Kidney (tissue), 22 donors: ENCODE results near the gene FBXO46. TPM values are rescaled to one million over a fixed set of nuclear protein-coding genes. Genes with fewer than 3 reads are reported as not detected.

ENCODE experiments used
- DNase-seq, 5 donors: peaks; one replicate each; pipeline ENCODE4 v3.0.0-alpha.2; 2013 to 2020
- FAIRE-seq: peaks from 2 replicates; lab custom pipeline; 2012; peaks lifted over from hg19 to GRCh38; lab: Jason Lieb, UNC
- H3K27ac ChIP-seq, 2 donors: one replicate each; pipeline ENCODE4 v1.7.0; 2013; ENCODE audit warnings: low read depth in 2 of 2, low read length in 2 of 2, inconsistent platforms in 1 of 2
- H3K27me3 ChIP-seq: one replicate; pipeline ENCODE4 v1.7.1; 2013; ENCODE audit warnings: low read length, inconsistent platforms; ENCODE audit not compliant: control insufficient read depth, insufficient read depth
- H3K36me3 ChIP-seq, 3 donors: one replicate each; pipeline versions ENCODE4 v1.7.0 to v1.7.1; 2013; ENCODE audit warnings: low read length in 3 of 3, control low read depth in 1 of 3, inconsistent platforms in 1 of 3; ENCODE audit not compliant: insufficient read depth in 3 of 3, control insufficient read depth in 2 of 3
- H3K4me1 ChIP-seq, 3 donors: one replicate each; pipeline versions ENCODE4 v1.7.0 to v1.7.1; 2013; ENCODE audit warnings: low read length in 3 of 3, inconsistent platforms in 1 of 3, low read depth in 1 of 3; ENCODE audit not compliant: control insufficient read depth in 2 of 3, insufficient read depth in 2 of 3
- H3K4me3 ChIP-seq, 3 donors: one replicate each; pipeline versions ENCODE4 v1.7.0 to v1.8.1; 2013; ENCODE audit warnings: low read length in 3 of 3, control low read depth in 1 of 3, inconsistent platforms in 1 of 3
- H3K9ac ChIP-seq, 3 donors: one replicate each; pipeline versions ENCODE4 v1.7.0 to v1.7.1; 2013; ENCODE audit warnings: low read length in 3 of 3, control low read depth in 1 of 3, inconsistent platforms in 1 of 3
- H3K9me3 ChIP-seq, 3 donors: one replicate each; pipeline versions ENCODE4 v1.7.0 to v1.7.1; 2013; ENCODE audit warnings: low read length in 3 of 3, control low read depth in 1 of 3, inconsistent platforms in 1 of 3; ENCODE audit not compliant: control insufficient read depth in 2 of 3, insufficient read depth in 1 of 3
- intact Hi-C: fragments of 100-400 bp; cut with DNase I; formaldehyde crosslinking; loops from one replicate; pipeline ENCODE4 v1.11.1; 2022
- long read RNA-seq, 10 donors: library from polyadenylated mRNA in 1 of 10; unstranded in 1 of 10; transcript quantifications; one replicate each; pipeline ENCODE4 v2.0.0 and lab custom pipeline, GENCODE V29; 2021 to 2026
- polyA plus RNA-seq: library from polyadenylated mRNA; stranded (reverse); fragments of 350-450 nt; fragmentation: Illumina TruSeq; extraction: RNeasy Lipid Tissue Mini Kit (QIAGEN cat#74804); gene quantifications from one replicate; pipeline ENCODE4 v1.2.3, GENCODE V29; 2014; ENCODE audit warnings: low read depth, low replicate concordance; ENCODE audit not compliant: insufficient read depth
- total RNA-seq: library from RNA; stranded (reverse); fragmentation: NEBNext Ultra II Directional; extraction: Animal tissue kit (Norgen Biotek cat#: 25700); gene quantifications from one replicate; pipeline ENCODE4 v1.2.1, GENCODE V29; 2021
- TF ChIP-seq, protein P1 (sequence below): IDR thresholded peaks from 3 replicates; pipeline ENCODE4 v1.5.1; 2012; ENCODE audit warnings: mild to moderate bottlenecking, moderate library complexity, borderline replicate concordance; ENCODE audit not compliant: insufficient read depth; ENCODE audit errors: extremely low read depth
- donor health status: control.
- donor health status: control.
- donor health status: control.
- donor health status: control.
- donor health status: control.
- donor health status: DM: yes; HTN: yes; CAD: no.
- donor health status: Normal renal cell carcinoma (clear cell type).

FBXO46 gene, protein sequence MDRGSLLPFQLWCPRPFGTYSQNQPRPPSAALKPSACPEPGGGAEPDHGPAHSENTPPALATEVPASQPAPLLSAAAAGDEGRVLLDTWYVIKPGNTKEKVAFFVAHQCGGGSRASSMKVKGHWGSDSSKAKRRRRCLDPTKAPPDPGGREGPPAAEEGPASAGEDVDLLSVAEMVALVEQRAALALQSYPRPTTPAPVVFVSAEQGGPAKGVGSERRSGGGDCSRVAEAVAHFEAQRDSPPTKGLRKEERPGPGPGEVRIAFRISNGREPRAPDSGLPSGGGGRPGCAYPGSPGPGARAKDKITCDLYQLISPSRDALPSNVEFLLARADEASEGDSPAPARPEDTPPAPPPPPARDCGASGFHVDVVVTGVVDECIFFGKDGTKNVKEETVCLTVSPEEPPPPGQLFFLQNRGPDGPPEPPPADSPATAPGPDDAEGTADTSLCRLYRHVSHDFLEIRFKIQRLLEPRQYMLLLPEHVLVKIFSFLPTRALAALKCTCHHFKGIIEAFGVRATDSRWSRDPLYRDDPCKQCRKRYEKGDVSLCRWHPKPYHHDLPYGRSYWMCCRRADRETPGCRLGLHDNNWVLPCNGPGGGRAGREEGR
- total RNA-seq (16.6 TPM), polyA plus RNA-seq (6.5 TPM)
- long read RNA-seq, donor 1, partial matches to known transcripts = 0 of 4 reads
- long read RNA-seq, donor 1, other reads (novel, unspliced or antisense) = 0 of 4 reads
- long read RNA-seq, donor 2, partial matches to known transcripts = 0 of 4 reads
- long read RNA-seq, donor 2, other reads (novel, unspliced or antisense) = 0 of 4 reads
- long read RNA-seq, donor 3, partial matches to known transcripts = 0 of 3 reads
- long read RNA-seq, donor 3, other reads (novel, unspliced or antisense) = 0 of 3 reads
- long read RNA-seq, donor 4, transcript FBXO46-201 (2 exons, 3,001 nt) = major isoform, 5 of 6 reads
- long read RNA-seq, donor 4, partial matches to known transcripts = 0 of 6 reads
- long read RNA-seq, donor 4, other reads (novel, unspliced or antisense) = 0 of 6 reads
- long read RNA-seq, donor 5, partial matches to known transcripts = 0 of 1 reads
- long read RNA-seq, donor 5, other reads (novel, unspliced or antisense) = 0 of 1 reads
- long read RNA-seq, donor 6, partial matches to known transcripts = 0 of 1 reads
- long read RNA-seq, donor 6, other reads (novel, unspliced or antisense) = 0 of 1 reads
- long read RNA-seq, donor 7, partial matches to known transcripts = 0 of 10 reads
- long read RNA-seq, donor 7, other reads (novel, unspliced or antisense) = 9 of 10 reads
- long read RNA-seq, donor 8, partial matches to known transcripts = 0 of 4 reads
- long read RNA-seq, donor 8, other reads (novel, unspliced or antisense) = 0 of 4 reads
- long read RNA-seq, donor 9, partial matches to known transcripts = 0 of 3 reads
- long read RNA-seq, donor 9, other reads (novel, unspliced or antisense) = 0 of 3 reads
- long read RNA-seq, donor 10, partial matches to known transcripts = 0 of 4 reads
- long read RNA-seq, donor 10, other reads (novel, unspliced or antisense) = 0 of 4 reads

- peak; percentile 95 for FAIRE-seq
- TF ChIP-seq, protein P1, sequence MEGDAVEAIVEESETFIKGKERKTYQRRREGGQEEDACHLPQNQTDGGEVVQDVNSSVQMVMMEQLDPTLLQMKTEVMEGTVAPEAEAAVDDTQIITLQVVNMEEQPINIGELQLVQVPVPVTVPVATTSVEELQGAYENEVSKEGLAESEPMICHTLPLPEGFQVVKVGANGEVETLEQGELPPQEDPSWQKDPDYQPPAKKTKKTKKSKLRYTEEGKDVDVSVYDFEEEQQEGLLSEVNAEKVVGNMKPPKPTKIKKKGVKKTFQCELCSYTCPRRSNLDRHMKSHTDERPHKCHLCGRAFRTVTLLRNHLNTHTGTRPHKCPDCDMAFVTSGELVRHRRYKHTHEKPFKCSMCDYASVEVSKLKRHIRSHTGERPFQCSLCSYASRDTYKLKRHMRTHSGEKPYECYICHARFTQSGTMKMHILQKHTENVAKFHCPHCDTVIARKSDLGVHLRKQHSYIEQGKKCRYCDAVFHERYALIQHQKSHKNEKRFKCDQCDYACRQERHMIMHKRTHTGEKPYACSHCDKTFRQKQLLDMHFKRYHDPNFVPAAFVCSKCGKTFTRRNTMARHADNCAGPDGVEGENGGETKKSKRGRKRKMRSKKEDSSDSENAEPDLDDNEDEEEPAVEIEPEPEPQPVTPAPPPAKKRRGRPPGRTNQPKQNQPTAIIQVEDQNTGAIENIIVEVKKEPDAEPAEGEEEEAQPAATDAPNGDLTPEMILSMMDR = peak; percentile 14
Observed at GRCh38 chr19:45730368-45731288, at the start of gene FBXO46. Gene FBXO46 (minus strand): TSS chr19:45730896. CDS start chr19:45713495, 17,401 bp downstream.

DNA sequence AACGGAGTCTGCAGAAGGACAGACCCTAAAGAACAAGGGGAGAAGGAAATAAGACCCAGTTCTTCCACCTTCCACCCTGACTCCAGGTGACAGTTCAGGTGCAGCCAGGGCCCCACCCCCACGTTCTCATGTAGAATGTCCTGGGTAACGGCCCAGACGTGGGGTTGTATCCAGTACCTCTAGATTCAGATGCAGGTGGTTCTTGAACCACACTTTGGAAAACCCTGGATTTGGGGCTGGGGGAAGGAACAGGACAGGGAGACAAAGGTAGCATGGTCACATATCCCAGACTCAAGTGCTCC, 49.4 kb upstream of the FBXO46 start:
- Histone ChIP-seq H3K27ac (no peak overlapping the region), H3K9me3 (no peaks in the 10 kb centered on the region), H3K4me1 (peaks cover 0 to 24% (median 0%) of the 10 kb centered on the region in 3 donors), H3K27me3 (no peaks in the 10 kb centered on the region), H3K4me3 (peak overlapping the region in 1 of 3 donors; percentile 8), H3K36me3 (peaks cover 0 to 5% (median 0%) of the 10 kb centered on the region in 3 donors), H3K9ac (peak overlapping the region in 1 of 3 donors; percentile 13)
- DNase-seq (peak in 1 of 5 donors; percentile 64), FAIRE-seq (no peak)
- intact Hi-C loops = no loop called here
- TF ChIP-seq, protein P1 = no peak

More at GRCh38 chr19:45730368-45731288, at the start of gene FBXO46:
- H3K27ac ChIP-seq = peak within 1 kb of the TSS in 1 of 2 donors; percentile 49
- peaks cover 0 to 6% (median 0%) of the 10 kb centered on the region in 3 donors for H3K4me1 ChIP-seq
- no peaks in the 10 kb centered on the region for H3K27me3 ChIP-seq
- DNase-seq = peak; percentile 98 to 99 (median 99)
- peak within 1 kb of the TSS; percentile 61 to 90 (median 74) for H3K4me3 ChIP-seq
- H3K9me3 ChIP-seq = no peaks in the 10 kb centered on the region
- intact Hi-C loops = no loop called here
- H3K9ac ChIP-seq = peak within 1 kb of the TSS; percentile 45 to 82 (median 71)
- H3K36me3 ChIP-seq = no peaks in the 10 kb centered on the region
